ENCODE results near the gene ETS1. TPM values are rescaled to one million over a fixed set of nuclear protein-coding genes. Genes with fewer than 3 reads are reported as not detected.
"Not testable (repeated sequence)": the region's sequence is repeated elsewhere in the genome, so short reads cannot be mapped to it uniquely, and the experiment has no call there.

The ETS1 gene
- total RNA-seq, 2 donors from 2014 or later = 34.3 to 36.4 TPM

GRCh38 chr11:128450882-128451651 is 136.3 kb downstream of the ETS1 start:
- H3K36me3 Mint-ChIP-seq (ENCODE audit: low read depth) = no peaks in the 10 kb centered on the region
- H3K27me3 ChIP-seq (ENCODE audit: control insufficient read depth, insufficient read depth, low read length, poor library complexity, severe bottlenecking) = no peaks in the 10 kb centered on the region
- H3K27ac Mint-ChIP-seq = no peak overlapping the region
- no peak for TF ChIP-seq CTCF (conservative IDR thresholded peaks at IDR 0.05)
- H3K27me3 Mint-ChIP-seq (ENCODE audit: insufficient read depth) = no peaks in the 10 kb centered on the region
- DNase-seq = no peak
- no peak overlapping the region for H3K9ac ChIP-seq (ENCODE audit: extremely low read depth, low read length, poor library complexity, severe bottlenecking)
- H3K4me1 ChIP-seq (ENCODE audit: control insufficient read depth, insufficient read depth, low read length) = no peaks in the 10 kb centered on the region
- no peak overlapping the region for H3K4me3 Mint-ChIP-seq
- no peak overlapping the region for H3K4me3 ChIP-seq (ENCODE audit: low read length)
- no peaks in the 10 kb centered on the region for H3K9me3 ChIP-seq (ENCODE audit: control insufficient read depth, low read length)
- H3K36me3 ChIP-seq (ENCODE audit: control insufficient read depth, insufficient read depth, low read length) = no peaks in the 10 kb centered on the region
- H3K27ac ChIP-seq (ENCODE audit: low read depth, low read length) = no peak overlapping the region
- H3K4me1 Mint-ChIP-seq = peaks cover 3% of the 10 kb centered on the region
- WGBS, 2 experiments (ENCODE audit: insufficient coverage in 1 of 2, insufficient read length in 1 of 2) = 95 to 96% methylated on average over 16 to 19 of the region's 21 CpGs
- peaks cover 5% of the 10 kb centered on the region for H3K9me3 Mint-ChIP-seq

GRCh38 chr11:128450425-128450824 is 136.9 kb downstream of the ETS1 start:
- DNase-seq; H3K27ac ChIP-seq (ENCODE audit: low read depth, low read length); H3K27me3 ChIP-seq (ENCODE audit: control insufficient read depth, insufficient read depth, low read length, poor library complexity, severe bottlenecking); H3K27ac Mint-ChIP-seq; H3K9me3 ChIP-seq (ENCODE audit: control insufficient read depth, low read length); H3K9ac ChIP-seq (ENCODE audit: extremely low read depth, low read length, poor library complexity, severe bottlenecking); H3K4me1 ChIP-seq (ENCODE audit: control insufficient read depth, insufficient read depth, low read length); H3K36me3 ChIP-seq (ENCODE audit: control insufficient read depth, insufficient read depth, low read length); H3K36me3 Mint-ChIP-seq (ENCODE audit: low read depth); H3K4me3 ChIP-seq (ENCODE audit: low read length); H3K4me1 Mint-ChIP-seq; H3K4me3 Mint-ChIP-seq; H3K27me3 Mint-ChIP-seq (ENCODE audit: insufficient read depth): not testable (repeated sequence)
- peaks cover 10% of the 10 kb centered on the region for H3K9me3 Mint-ChIP-seq
- WGBS, 2 experiments (ENCODE audit: insufficient coverage in 1 of 2, insufficient read length in 1 of 2) = 81% methylated on average over 4 of the region's 4 CpGs; no CpG with 5 or more reads in 1 of the 2 experiments

GRCh38 chr11:128448981-128449713 is 138.2 kb downstream of the ETS1 start:
- H3K27ac ChIP-seq (ENCODE audit: low read depth, low read length) = no peak overlapping the region

More at GRCh38 chr11:128448981-128449713, 138.2 kb downstream of the ETS1 start:
- H3K36me3 Mint-ChIP-seq (ENCODE audit: low read depth) = no peaks in the 10 kb centered on the region
- H3K27me3 ChIP-seq (ENCODE audit: control insufficient read depth, insufficient read depth, low read length, poor library complexity, severe bottlenecking) = no peaks in the 10 kb centered on the region
- no peaks in the 10 kb centered on the region for H3K4me1 ChIP-seq (ENCODE audit: control insufficient read depth, insufficient read depth, low read length)
- H3K9me3 Mint-ChIP-seq = peaks cover 18% of the 10 kb centered on the region
- H3K4me3 ChIP-seq (ENCODE audit: low read length) = no peak overlapping the region
- H3K36me3 ChIP-seq (ENCODE audit: control insufficient read depth, insufficient read depth, low read length) = no peaks in the 10 kb centered on the region
- peaks cover 3% of the 10 kb centered on the region for H3K27me3 Mint-ChIP-seq (ENCODE audit: insufficient read depth)
- DNase-seq = no peak
- 91 to 95% methylated on average over 2 to 3 of the region's 3 CpGs for whole genome bisulfite sequencing, 2 experiments (ENCODE audit: insufficient coverage in 1 of 2, insufficient read length in 1 of 2)
- no peak overlapping the region for H3K9ac ChIP-seq (ENCODE audit: extremely low read depth, low read length, poor library complexity, severe bottlenecking)
- H3K4me1 Mint-ChIP-seq = no peaks in the 10 kb centered on the region
- TF ChIP-seq CTCF (conservative IDR thresholded peaks at IDR 0.05) = no peak
- H3K9me3 ChIP-seq (ENCODE audit: control insufficient read depth, low read length) = no peaks in the 10 kb centered on the region
- H3K27ac Mint-ChIP-seq = peak overlapping the region; percentile 19
- no peak overlapping the region for H3K4me3 Mint-ChIP-seq
